Measurements from ENCODE around the gene AKR1B15.
A peak's percentile ranks its signal among the peaks of the same experiment; 100 is the strongest.
"Not testable (repeated sequence)": the region's sequence is repeated elsewhere in the genome, so short reads cannot be mapped to it uniquely, and the experiment has no call there.

Gene AKR1B15

GRCh38 chr7:134565643-134566136, 16.8 kb downstream of the AKR1B15 start:
- no peak for DNase-seq

GRCh38 chr7:134567368-134567767, 18.5 kb downstream of the AKR1B15 start:
- DNase-seq, result no peak

GRCh38 chr7:134569962-134570361, 21.1 kb downstream of the AKR1B15 start:
- DNase-seq, result not testable (repeated sequence)

GRCh38 chr7:134571101-134571500, 22.2 kb downstream of the AKR1B15 start:
- DNase-seq, result no peak

GRCh38 chr7:134571746-134572461, 23.0 kb downstream of the AKR1B15 start:
- DNase-seq, result no peak

GRCh38 chr7:134574322-134574721, 25.4 kb downstream of the AKR1B15 start:
- DNase-seq, result no peak

- DNase-seq, result no peak
Measured at GRCh38 chr7:134584290-134584689, 35.4 kb downstream of the AKR1B15 start.

GRCh38 chr7:134585897-134586296, 37.0 kb downstream of the AKR1B15 start:
- no peak for DNase-seq

GRCh38 chr7:134587750-134588149, 38.8 kb downstream of the AKR1B15 start:
- DNase-seq, result no peak

GRCh38 chr7:134589491-134589941, 40.6 kb downstream of the AKR1B15 start:
- no peak for DNase-seq

GRCh38 chr7:134593530-134594392, 44.9 kb downstream of the AKR1B15 start:
- no peak for DNase-seq

- DNase-seq, result no peak
Measured at GRCh38 chr7:134594877-134595276, 46.0 kb downstream of the AKR1B15 start.

- DNase-seq, result peak; percentile 26
Measured at GRCh38 chr7:134599371-134599770, 50.5 kb downstream of the AKR1B15 start.

- no peak for DNase-seq
Measured at GRCh38 chr7:134601459-134601858, 52.5 kb downstream of the AKR1B15 start.

GRCh38 chr7:134602881-134603451, 54.1 kb downstream of the AKR1B15 start:
- no peak for DNase-seq

- DNase-seq, result peak; percentile 61
Measured at GRCh38 chr7:134605978-134606923, 57.3 kb downstream of the AKR1B15 start.

- no peak for DNase-seq
Measured at GRCh38 chr7:134611611-134612151, 62.8 kb downstream of the AKR1B15 start.

GRCh38 chr7:134612197-134612596, 63.3 kb downstream of the AKR1B15 start:
- DNase-seq, result no peak

GRCh38 chr7:134613623-134614347, 64.9 kb downstream of the AKR1B15 start:
- no peak for DNase-seq

GRCh38 chr7:134616611-134617010, 67.7 kb downstream of the AKR1B15 start:
- no peak for DNase-seq
